Neural crest cell (in vitro differentiated cells): Measurements from ENCODE around the gene FRMD4B. TPM values are rescaled to one million over a fixed set of nuclear protein-coding genes. Genes with fewer than 3 reads are reported as not detected.

ENCODE experiments used
- DNase-seq: peaks from one replicate; pipeline ENCODE4 v3.0.0; 2021; ENCODE audit warnings: low read depth, mixed read lengths, low spot score
- H3K27ac Mint-ChIP-seq: one replicate; pipeline ENCODE4 v1.8.0; 2021; ENCODE audit warnings: mild to moderate bottlenecking, mixed read lengths; ENCODE audit not compliant: unreplicated experiment
- H3K27me3 Mint-ChIP-seq: 2 replicates; pipeline ENCODE4 v1.8.0; 2021; ENCODE audit warnings: low read depth, mild to moderate bottlenecking, mixed read lengths
- H3K36me3 Mint-ChIP-seq: 2 replicates; pipeline ENCODE4 v1.8.0; 2021; ENCODE audit warnings: low read depth, mild to moderate bottlenecking, mixed read lengths
- H3K4me1 Mint-ChIP-seq: 2 replicates; pipeline ENCODE4 v1.8.0; 2021; ENCODE audit warnings: mixed read lengths
- H3K4me3 Mint-ChIP-seq: one replicate; pipeline ENCODE4 v1.8.0; 2021; ENCODE audit warnings: mild to moderate bottlenecking, mixed read lengths
- H3K9me3 Mint-ChIP-seq: 2 replicates; pipeline ENCODE4 v1.8.0; 2021; ENCODE audit warnings: mixed read lengths
- CTCF ChIP-seq: fragments of 200-600 bp; sonication (generic); conservative IDR thresholded peaks from 2 replicates; pipeline ENCODE4 v1.5.0; 2021; ENCODE audit warnings: antibody characterized with exemption, mild to moderate bottlenecking
- total RNA-seq: library from RNA; stranded (reverse); gene quantifications from 2 replicates; pipeline ENCODE4 v1.2.1, GENCODE V29; 2021

FRMD4B gene
- total RNA-seq, 1 donor from 2014 or later, result 17.2 TPM

GRCh38 chr3:69189487-69189886 is 196.4 kb downstream of the FRMD4B start:
- Mint-ChIP-seq H3K27me3 (no peaks in the 10 kb centered on the region), H3K36me3 (peaks cover 20% of the 10 kb centered on the region), H3K4me1 (no peaks in the 10 kb centered on the region), H3K27ac (no peak overlapping the region), H3K9me3 (no peaks in the 10 kb centered on the region), H3K4me3 (no peak overlapping the region)
- no peak for DNase-seq
- TF ChIP-seq CTCF, result no peak

DNA sequence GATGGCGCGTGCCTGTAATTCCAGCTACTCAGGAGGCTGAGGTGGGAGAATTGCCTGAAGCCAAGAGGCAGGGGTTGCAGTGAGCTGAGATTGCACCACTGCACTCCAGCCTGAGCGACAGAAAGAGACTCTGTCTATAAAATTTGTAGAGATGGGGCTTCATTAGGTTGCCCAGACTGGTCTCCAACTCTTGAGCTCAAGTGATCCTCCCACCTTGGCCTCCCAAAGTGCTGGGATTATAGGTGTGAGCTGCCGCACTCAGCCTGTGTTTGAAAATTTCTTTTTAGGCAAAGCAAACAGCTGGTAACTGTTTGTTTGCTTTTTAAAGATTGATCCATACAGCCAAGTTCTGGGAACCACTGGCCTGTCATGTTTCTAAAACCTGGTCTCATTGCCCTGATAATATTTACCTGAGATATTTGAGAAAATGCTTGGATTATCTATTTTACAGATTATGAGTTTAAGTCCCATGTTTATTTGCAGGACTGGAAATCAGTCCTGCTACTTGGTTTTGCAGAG is 199.3 kb downstream of the FRMD4B start:
- Mint-ChIP-seq H3K27ac (no peak overlapping the region), H3K36me3 (peaks cover 10% of the 10 kb centered on the region), H3K27me3 (no peaks in the 10 kb centered on the region), H3K9me3 (no peaks in the 10 kb centered on the region), H3K4me3 (no peak overlapping the region), H3K4me1 (peaks cover 17% of the 10 kb centered on the region)
- no peak for TF ChIP-seq CTCF
- DNase-seq, result no peak

DNA sequence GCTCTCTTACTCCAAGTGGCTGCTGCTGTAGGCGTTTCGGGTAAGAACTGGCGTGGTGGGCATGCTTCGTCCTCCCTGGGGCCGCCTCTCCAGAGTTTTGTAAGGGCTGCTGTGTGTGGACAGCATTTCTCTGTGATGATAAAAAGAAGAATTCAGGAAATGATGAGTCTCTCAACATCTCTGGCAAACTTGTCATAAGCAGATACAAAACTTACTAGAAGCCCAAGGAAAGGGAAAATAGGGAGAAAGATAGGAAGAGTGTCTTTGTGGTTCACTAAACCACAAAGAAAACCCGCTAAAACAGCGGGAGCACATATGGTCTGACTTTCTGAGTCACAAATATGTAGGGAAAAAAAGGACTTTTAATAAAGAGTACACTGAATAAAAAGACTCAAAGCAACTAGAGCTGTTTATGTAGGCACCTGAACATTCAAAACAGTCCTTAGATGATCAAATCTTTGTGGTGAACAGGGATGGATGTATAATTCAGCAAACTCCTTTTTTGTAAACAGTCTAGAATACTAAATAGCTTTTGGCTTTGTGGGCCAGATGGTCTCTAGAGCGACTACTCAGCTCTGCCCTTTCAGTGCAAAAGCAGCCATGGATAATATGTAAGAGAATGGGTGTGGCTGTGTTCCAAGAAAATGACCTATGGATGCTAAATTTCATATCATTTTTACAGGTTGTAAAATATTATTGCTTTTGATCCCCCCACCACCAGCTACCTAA is 203.1 kb downstream of the FRMD4B start:
- H3K27me3 Mint-ChIP-seq, result no peaks in the 10 kb centered on the region
- peaks cover 36% of the 10 kb centered on the region for H3K36me3 Mint-ChIP-seq
- DNase-seq, result no peak
- H3K9me3 Mint-ChIP-seq, result no peaks in the 10 kb centered on the region
- peaks cover 31% of the 10 kb centered on the region for H3K4me1 Mint-ChIP-seq
- no peak for TF ChIP-seq CTCF
- H3K27ac Mint-ChIP-seq, result peak overlapping the region; percentile 90
- H3K4me3 Mint-ChIP-seq, result peak overlapping the region; percentile 79

GRCh38 chr3:69181592-69182211 is 204.2 kb downstream of the FRMD4B start:
- Mint-ChIP-seq H3K4me1 (peaks cover 31% of the 10 kb centered on the region), H3K36me3 (peaks cover 36% of the 10 kb centered on the region), H3K9me3 (no peaks in the 10 kb centered on the region), H3K27me3 (no peaks in the 10 kb centered on the region), H3K4me3 (peak overlapping the region; percentile 79), H3K27ac (peak overlapping the region; percentile 97)
- peak; percentile 10 for DNase-seq
- TF ChIP-seq CTCF, result no peak

DNA sequence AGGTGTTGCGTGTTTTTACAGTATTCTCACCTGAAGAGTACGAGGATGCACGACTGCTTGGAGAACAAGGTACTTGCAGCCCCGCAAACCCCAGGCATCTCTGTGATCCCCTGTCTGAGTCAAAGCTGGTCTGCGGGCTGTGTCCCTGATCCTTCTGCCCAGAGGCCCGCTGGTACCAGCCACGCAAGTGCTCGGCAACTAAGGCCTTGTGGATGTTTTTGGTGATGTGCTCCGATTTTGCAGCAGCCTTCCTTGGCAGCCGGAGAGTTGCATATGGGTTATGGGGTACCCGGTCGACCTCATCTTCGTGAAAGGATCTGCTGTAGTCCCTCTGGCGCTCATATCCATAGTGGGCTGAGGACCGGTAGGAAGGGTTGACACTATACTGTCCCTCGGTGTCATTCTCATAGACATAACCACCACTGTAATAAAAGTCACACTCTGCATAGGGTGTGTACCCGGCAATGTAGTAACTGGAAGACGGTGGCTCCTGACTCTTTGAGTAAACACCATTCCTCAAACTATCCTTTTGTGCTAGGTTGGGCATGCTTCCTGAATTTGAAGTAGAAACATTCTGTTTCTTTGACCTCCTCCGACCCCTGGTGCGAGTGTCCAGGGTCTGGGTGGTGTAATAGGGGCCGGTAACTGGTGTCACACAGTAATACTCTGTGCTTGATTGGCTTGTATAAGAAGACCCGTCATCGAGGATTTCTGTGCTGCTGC is 204.9 kb downstream of the FRMD4B start:
- peak overlapping the region; percentile 79 for H3K4me3 Mint-ChIP-seq
- TF ChIP-seq CTCF, result no peak
- no peak for DNase-seq
- peaks cover 39% of the 10 kb centered on the region for H3K36me3 Mint-ChIP-seq
- H3K4me1 Mint-ChIP-seq, result peaks cover 31% of the 10 kb centered on the region
- H3K9me3 Mint-ChIP-seq, result no peaks in the 10 kb centered on the region
- no peaks in the 10 kb centered on the region for H3K27me3 Mint-ChIP-seq
- H3K27ac Mint-ChIP-seq, result peak overlapping the region; percentile 97
